TTC549 (cell line): ENCODE results near the gene TRPC6.
"Not testable (repeated sequence)": the region's sequence is repeated elsewhere in the genome, so short reads cannot be mapped to it uniquely, and the experiment has no call there.

ENCODE experiments used
- FAIRE-seq: peaks from 2 replicates; lab custom pipeline; 2012; peaks lifted over from hg19 to GRCh38; lab: Jason Lieb, UNC

Gene TRPC6

DNA sequence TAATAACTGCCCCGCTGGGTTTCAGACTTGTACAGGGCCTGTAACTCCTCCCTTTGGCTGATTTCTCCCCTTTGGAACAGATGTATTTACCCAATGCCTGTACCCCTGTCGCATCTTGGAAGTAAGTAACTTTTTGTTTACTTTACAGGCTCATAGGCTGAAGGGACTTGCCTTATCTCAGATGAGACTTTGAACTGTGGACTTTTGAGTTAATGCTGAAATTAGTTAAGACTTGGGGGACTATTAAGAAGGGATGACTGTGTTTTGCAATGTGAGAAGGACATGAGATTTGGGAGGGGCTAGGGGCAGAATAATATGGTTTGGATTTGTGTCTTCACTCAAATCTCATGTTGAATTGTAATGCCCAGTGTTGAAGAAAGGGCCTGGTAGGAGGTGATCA lies 62.0 kb downstream of the TRPC6 start:
- no peak for FAIRE-seq

DNA sequence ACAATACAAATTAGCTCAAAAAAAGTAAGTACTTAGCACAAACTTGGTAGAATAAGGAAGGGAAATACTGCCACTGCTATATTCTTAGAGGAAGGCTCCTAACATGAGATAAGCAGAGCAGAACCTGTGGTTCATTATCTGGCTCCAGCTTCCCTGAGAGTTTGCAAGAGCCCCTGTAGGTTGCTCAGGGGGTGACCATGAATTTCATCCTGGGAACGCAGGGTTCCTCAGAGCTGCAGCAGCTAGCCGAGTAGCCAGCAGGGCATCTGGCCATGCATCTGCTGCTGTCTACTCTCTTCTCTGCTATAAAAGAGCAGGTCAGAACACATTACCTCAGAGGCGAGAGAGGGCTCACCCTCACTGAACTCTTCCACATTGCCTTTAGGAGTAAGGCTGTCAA lies 67.3 kb downstream of the TRPC6 start:
- no peak for FAIRE-seq

DNA sequence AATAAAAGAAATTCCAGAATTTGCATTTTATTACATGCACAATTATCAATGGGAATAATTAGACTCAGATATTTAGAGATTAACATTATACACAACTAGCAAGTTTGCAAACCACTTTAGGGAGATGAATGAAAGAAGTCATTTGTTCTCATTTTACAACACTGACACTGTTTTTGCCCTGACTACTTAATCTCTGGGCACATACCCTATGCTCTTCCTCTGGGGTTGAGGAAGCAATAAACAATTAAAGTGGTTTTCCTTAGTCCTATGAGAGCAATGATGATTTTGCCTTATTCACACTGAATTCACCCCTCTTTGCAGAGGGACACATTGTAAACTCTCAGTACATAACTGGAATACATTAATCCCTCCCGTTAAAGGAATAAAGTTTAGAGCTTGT lies 72.7 kb downstream of the TRPC6 start:
- no peak for FAIRE-seq

DNA sequence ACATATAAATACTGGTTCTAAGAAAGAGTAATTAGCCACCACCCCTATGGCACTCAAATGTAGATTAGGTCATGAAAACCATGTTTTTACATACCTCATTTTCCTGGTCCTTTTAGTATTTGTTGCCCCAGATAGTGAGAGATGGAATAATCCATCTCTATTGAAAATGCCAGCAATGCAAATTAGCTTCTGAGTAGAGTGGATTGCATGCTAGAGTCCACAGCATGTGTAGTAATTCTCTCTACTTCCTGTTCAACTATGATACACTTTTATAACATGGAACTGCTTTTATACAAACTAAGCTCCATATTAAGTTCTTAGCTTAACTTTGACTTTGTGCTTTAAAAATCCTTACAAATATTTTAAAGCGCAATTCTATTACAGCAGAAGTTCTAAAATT lies 73.2 kb downstream of the TRPC6 start:
- no peak for FAIRE-seq

GRCh38 chr11:101509922-101510321 lies 73.9 kb downstream of the TRPC6 start:
- no peak for FAIRE-seq

DNA sequence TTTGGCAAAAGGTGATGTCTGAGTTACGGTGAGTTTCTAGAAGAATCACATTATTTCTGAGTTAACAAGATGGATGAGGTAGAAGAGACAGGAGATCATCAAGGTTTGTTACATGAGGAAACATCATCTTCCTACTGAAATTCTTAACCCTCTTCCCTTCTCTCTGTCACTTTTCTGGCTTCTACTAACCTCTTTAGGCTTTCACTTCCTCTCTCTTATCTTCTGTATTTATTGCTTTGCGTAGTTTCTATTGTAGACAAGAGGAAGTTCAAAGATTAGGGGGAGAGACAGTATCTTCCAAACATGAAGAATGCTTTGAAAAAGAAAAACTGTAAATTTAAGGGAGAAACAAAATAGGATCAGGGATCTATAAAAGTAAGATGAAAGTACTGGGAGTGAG lies 75.4 kb downstream of the TRPC6 start:
- no peak for FAIRE-seq

GRCh38 chr11:101498891-101499290 lies 84.9 kb downstream of the TRPC6 start:
- no peak for FAIRE-seq

GRCh38 chr11:101497291-101497690 lies 86.5 kb downstream of the TRPC6 start:
- no peak for FAIRE-seq

- FAIRE-seq: no peak
Observed at GRCh38 chr11:101487775-101488174, 96.0 kb downstream of the TRPC6 start.

DNA sequence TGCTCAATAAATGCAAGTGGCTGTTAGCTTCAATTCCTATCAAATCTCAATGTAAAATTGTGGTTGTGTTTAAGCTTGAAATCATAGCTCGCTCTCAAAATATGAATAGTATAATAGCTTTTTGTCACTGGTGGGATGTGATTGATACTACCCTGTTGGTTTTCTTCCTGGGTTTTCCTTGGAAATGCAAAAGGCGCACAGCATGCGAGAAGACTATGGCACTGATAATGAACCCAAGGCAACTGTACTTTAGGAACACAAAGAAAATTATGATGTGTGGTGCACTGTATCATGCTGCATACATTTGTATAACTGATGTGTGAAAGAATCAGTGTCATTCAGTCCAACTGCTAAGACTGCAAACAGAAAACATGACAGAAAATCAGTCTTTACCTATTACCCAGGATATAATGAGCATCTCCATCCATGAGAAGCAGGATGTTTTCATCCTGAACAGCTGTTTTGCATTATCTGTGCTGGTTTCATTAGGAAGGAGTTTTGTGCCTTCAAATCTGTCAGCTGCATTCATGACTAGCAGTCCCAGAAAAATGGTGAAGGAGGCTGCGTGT lies 101.2 kb downstream of the TRPC6 start:
- no peak for FAIRE-seq

DNA sequence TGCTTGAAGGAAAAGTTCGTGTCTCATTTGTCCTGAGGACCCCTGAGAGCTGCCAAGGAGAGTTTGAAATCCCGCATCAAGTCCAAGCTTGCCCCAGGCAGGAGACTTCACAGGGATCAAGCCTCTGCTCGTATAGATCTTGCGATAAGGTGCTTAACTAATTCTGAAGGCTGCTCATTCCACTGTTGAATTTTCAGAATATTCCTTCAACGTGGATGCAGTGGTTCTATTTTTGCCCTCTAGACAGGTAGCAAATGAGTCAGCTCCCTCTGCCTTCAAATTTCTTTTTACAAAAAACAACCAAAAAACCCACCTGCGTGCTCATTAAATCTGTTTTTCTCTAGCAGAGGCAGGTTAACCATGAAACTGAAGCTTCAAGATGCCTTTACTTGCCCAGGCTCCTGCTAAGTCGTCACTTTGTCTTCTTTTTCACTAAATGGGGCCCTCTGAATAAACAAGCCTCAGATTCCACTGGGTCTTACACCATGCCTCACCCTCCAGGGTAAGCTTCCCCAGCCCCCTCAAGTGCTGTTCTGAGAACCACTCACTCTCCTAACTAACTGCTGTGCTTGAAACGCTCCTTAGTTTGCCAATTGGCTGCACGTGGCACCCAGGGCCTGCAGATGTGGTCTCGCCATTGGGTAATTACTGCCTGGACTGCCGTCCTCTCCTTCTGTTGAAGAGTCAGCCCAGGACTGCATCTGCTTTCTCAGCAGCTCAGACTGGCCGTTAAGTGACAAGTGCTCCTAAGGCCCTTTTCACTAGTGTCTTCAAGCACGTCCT lies 105.0 kb downstream of the TRPC6 start:
- no peak for FAIRE-seq

- FAIRE-seq: no peak
Observed at GRCh38 chr11:101477926-101478325, 105.9 kb downstream of the TRPC6 start.

DNA sequence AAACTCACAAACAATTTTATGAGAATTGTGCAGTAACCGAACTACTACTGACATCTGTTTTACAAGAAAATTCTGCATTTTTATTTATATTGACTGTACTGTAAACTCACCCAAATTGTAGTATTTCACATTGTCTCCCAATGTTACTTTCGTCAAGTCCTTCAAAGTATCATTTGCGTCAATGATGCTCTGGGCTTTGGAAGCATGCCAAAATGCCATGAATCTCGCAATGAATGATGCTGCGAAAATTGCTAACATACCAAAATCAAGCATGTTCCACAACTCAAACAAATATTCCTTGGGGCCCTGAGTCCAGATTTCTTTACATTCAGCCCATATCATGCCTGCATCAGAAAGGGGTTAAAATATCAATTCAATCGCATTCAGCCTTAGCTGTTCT lies 107.6 kb downstream of the TRPC6 start:
- no peak for FAIRE-seq

GRCh38 chr11:101475699-101476098 lies 108.1 kb downstream of the TRPC6 start:
- no peak for FAIRE-seq

GRCh38 chr11:101474666-101475065 lies 109.1 kb downstream of the TRPC6 start:
- no peak for FAIRE-seq

DNA sequence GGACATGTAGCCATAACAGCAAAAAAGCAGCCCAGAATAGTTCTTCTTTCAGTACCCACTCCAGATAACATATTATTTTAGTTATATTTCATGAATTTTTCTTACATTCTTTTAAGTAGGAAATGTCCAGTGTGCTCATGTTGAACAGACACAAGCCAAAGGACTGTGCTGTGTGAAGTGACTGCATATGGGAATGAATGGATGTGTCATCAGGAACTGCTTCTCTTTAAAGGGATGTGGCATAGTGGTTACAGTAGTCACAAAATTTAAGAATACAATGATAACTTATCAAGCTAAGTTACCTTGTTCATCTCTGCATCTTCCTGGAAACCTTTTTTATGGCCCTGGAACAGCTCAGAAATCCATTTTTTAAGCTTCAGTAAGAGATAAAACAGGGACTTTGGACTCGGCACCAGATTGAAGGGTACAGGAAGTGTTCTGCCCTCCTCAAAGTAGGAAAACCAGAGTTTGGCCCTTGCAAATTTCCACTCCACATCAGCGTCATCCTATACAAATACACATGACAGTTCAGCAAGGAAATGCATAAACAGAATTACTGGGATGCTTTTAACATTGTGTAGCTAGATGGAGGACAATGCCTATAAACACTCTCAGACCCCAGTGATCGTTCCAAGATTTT lies 112.8 kb downstream of the TRPC6 start:
- FAIRE-seq: no peak

GRCh38 chr11:101470419-101470818 lies 113.4 kb downstream of the TRPC6 start:
- no peak for FAIRE-seq

DNA sequence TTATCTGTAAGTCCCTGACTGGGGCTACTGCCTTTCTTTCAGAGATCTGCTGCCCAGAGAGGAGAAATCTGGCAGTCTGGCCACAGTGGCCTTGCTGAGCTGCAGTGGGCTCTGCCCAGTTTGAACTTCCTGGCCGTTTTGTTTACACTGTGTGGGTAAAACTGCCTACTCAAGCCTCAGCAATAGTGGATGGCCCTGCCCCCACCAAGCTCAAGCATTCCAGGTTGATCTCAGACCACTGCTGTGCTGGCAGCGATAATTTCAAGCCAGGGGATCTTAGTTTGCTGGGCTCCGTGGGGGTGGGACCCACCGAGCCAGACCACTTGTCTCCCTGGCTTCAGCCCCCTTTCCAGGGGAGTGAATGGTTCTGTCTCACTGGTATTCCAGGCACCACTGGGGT lies 117.5 kb downstream of the TRPC6 start:
- FAIRE-seq: no peak

DNA sequence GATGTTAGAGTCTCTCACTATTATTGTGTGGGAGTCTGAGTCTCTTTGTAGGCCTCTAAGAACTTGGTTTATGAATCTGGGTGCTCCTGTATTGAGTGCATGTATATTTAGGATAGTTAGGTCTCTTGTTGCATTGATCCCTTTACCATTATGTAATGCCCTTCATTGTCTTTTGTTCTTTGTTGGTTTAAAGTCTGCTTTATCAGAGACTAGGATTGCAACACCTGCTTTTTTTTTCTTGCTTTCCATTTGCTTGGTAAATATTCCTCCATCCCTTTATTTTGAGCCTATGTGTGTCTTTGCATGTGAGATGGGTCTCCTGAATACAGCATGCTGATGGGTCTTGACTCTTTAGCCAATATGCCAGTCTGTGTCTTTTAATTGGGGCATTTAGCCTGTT lies 119.4 kb downstream of the TRPC6 start:
- not testable (repeated sequence) for FAIRE-seq

DNA sequence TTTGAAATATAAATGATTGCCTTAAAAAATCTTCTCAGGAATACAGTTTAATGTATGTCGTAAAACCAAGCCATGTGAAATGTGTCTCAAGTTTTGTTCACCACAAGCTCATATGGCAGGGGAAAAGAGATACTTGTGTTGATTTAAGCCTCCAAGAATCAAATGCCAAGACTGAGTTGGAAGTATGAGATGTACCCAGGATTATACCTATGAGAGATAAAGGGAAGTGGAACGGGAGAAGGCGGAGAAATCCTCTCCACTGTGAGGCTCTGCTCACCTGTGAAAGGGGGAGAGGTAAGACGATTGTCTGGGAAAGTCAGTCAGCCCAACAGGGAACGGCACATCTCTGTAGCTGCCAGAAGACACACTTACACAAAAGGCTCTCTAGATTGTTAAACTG lies 124.8 kb downstream of the TRPC6 start:
- FAIRE-seq: no peak

- no peak for FAIRE-seq
Observed at GRCh38 chr11:101458161-101458560, 125.6 kb downstream of the TRPC6 start.

- peak; percentile 78 for FAIRE-seq
Observed at GRCh38 chr11:101456812-101457211, 127.0 kb downstream of the TRPC6 start.

DNA sequence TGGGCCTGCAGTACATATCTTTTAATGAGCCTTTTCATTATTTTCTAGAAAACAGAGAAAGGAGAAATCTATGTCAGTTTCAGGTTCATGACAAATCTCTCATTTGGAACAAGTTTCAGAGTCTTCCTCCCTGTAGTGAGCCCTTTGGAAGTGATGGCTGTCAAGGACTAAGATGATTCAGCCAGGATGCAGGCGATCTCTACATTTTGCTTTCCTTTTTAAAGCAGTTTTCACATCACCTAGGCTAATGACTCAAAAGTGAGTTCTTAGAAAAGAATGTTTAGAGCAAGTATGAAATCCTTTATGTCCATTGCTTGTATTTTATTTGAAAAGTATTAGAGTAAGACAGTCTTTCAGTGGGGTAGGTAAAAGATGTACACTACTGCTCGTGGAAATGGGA lies 130.1 kb downstream of the TRPC6 start:
- FAIRE-seq: no peak
